HepG2 (cell line): ENCODE measurements around the gene GSTT2B. TPM values are rescaled to one million over a fixed set of nuclear protein-coding genes. Genes with fewer than 3 reads are reported as not detected.

Experiments
- ASH2L ChIP-seq: fragments of 300-600, 200-600 bp; sonication (generic); IDR thresholded peaks from 2 replicates; pipeline ENCODE4 v1.7.0; 2017; ENCODE audit warnings: low read depth, mild to moderate bottlenecking, moderate library complexity, mixed read lengths, low read length; ENCODE audit not compliant: insufficient read length
- BORCS8-MEF2B ChIP-seq: sonication (generic); formaldehyde crosslinking; IDR thresholded peaks from 2 replicates; pipeline ENCODE4 v1.8.0; 2022; ENCODE audit warnings: mild to moderate bottlenecking, missing genetic modification reagents
- CCDC6 ChIP-seq: sonication (generic); formaldehyde crosslinking; IDR thresholded peaks from 2 replicates; pipeline ENCODE4 v1.8.1; 2022; ENCODE audit warnings: mild to moderate bottlenecking, missing genetic modification reagents, moderate library complexity
- CEBPZ ChIP-seq: IDR thresholded peaks from 2 replicates; pipeline ENCODE4 v1.6.1; 2012; ENCODE audit warnings: low read length, improper control_type of control experiment
- KAT7 ChIP-seq: IDR thresholded peaks from 2 replicates; pipeline ENCODE4 v1.6.1; 2018; ENCODE audit warnings: borderline replicate concordance, missing compliant biosample characterization
- KAT8 ChIP-seq: IDR thresholded peaks from 2 replicates; pipeline ENCODE4 v1.6.1; 2016; ENCODE audit warnings: missing genetic modification reagents, missing compliant biosample characterization
- MATR3 ChIP-seq: sonication (generic); formaldehyde crosslinking; IDR thresholded peaks from 2 replicates; pipeline ENCODE4 v1.4.0; 2020; ENCODE audit warnings: missing genetic modification reagents
- NONO ChIP-seq, 2 experiments: fragments of 450-650 bp in 1 of 2; sonication (generic) in 1 of 2; formaldehyde crosslinking in 1 of 2; IDR thresholded peaks in 1 of 2; conservative IDR thresholded peaks in 1 of 2; 2 replicates each; pipeline versions ENCODE4 v1.6.1 to v1.8.0; 2017 to 2022; ENCODE audit warnings: mild to moderate bottlenecking in 1 of 2, missing genetic modification reagents in 1 of 2, moderate library complexity in 1 of 2
- RNF2 ChIP-seq: fragments of 450-650 bp; conservative IDR thresholded peaks from 2 replicates; pipeline ENCODE4 v1.6.1; 2016; ENCODE audit warnings: low read depth
- STAT6 ChIP-seq: sonication (generic); formaldehyde crosslinking; IDR thresholded peaks from 2 replicates; pipeline ENCODE4 v1.4.0; 2020; ENCODE audit warnings: missing genetic modification reagents, mild to moderate bottlenecking, borderline replicate concordance
- TCF7 ChIP-seq: sonication (generic); IDR thresholded peaks from 2 replicates; pipeline ENCODE4 v1.6.1; 2016; ENCODE audit warnings: antibody characterized with exemption, low read depth
- TSC22D2 ChIP-seq: sonication (generic); formaldehyde crosslinking; IDR thresholded peaks from 2 replicates; pipeline ENCODE4 v1.5.1; 2020; ENCODE audit warnings: missing genetic modification reagents, mild to moderate bottlenecking, borderline replicate concordance
- ZBTB10 ChIP-seq: sonication (generic); formaldehyde crosslinking; IDR thresholded peaks from 2 replicates; pipeline ENCODE4 v1.4.0; 2020; ENCODE audit warnings: missing genetic modification reagents, borderline replicate concordance
- ZFP36 ChIP-seq: fragments of 150-350 bp; IDR thresholded peaks from 2 replicates; pipeline ENCODE4 v1.6.1; 2018; ENCODE audit warnings: borderline replicate concordance, low read length, low read depth; ENCODE audit not compliant: partially characterized antibody
- ZFP37 ChIP-seq: sonication (generic); formaldehyde crosslinking; IDR thresholded peaks from 2 replicates; pipeline ENCODE4 v1.4.0; 2020; ENCODE audit warnings: missing genetic modification reagents, borderline replicate concordance
- ZMYM3 ChIP-seq: sonication (generic); formaldehyde crosslinking; IDR thresholded peaks from 2 replicates; pipeline ENCODE4 v1.5.1; 2020; ENCODE audit warnings: mild to moderate bottlenecking, missing genetic modification reagents
- ZNF564 ChIP-seq: sonication (generic); formaldehyde crosslinking; IDR thresholded peaks from 2 replicates; pipeline ENCODE4 v1.8.1; 2023; ENCODE audit warnings: mild to moderate bottlenecking, missing genetic modification reagents
- ZNF589 ChIP-seq: sonication (generic); formaldehyde crosslinking; conservative IDR thresholded peaks from 2 replicates; pipeline ENCODE4 v1.8.0; 2022; ENCODE audit warnings: mild to moderate bottlenecking, moderate library complexity, missing genetic modification reagents
- ZNF724P ChIP-seq: sonication (generic); formaldehyde crosslinking; IDR thresholded peaks from 2 replicates; pipeline ENCODE4 v1.8.0; 2022; ENCODE audit warnings: missing genetic modification reagents, borderline replicate concordance
- ZSCAN9 ChIP-seq: IDR thresholded peaks from 2 replicates; pipeline ENCODE4 v1.6.1; 2016; ENCODE audit warnings: borderline replicate concordance
- polyA plus RNA-seq, 8 experiments: library from polyadenylated mRNA; depleted of rRNA in 3 of 8; stranded (reverse) in 7 of 8; unstranded in 1 of 8; fragments of >200 nt; fragmentation: Illumina TruSeq in 4 of 8; extraction: Trizol in 4 of 8; gene quantifications; 2 replicates each; pipeline versions ENCODE4 v1.2.1 to v1.2.3, GENCODE V29; 2011 to 2016; ENCODE audit warnings: low read depth in 4 of 8, missing spikeins in 1 of 8, mixed read lengths in 1 of 8; ENCODE audit not compliant: insufficient read depth in 1 of 8
- total RNA-seq, 5 experiments: library from RNA; depleted of rRNA; stranded (reverse); fragments of >200 nt; fragmentation: Illumina TruSeq; extraction: Trizol; gene quantifications; 2 replicates each; pipeline ENCODE4 v1.2.3, GENCODE V29; 2016; ENCODE audit warnings: low read depth in 1 of 5

GSTT2B gene
- total and polyA plus RNA-seq, 2 of the 13 experiments (the other 11 are each of a cell fraction or from before 2014, with no cell fraction given) = 1.5 to 3.9 TPM

GRCh38 chr22:24008381-24009226 lies 47.6 kb upstream of the GSTT2B start (continued):
- TF ChIP-seq NONO (IDR thresholded peaks at IDR 0.05) = no peak
- TF ChIP-seq NONO (CRISPR knock-in tag; conservative IDR thresholded peaks at IDR 0.05) = 0 out of 2 replicates have a peak, but pooled peaks have one; percentile 13
- TF ChIP-seq MATR3 (CRISPR knock-in tag) = no peak
- TF ChIP-seq ZFP37 (CRISPR knock-in tag) = no peak
- TF ChIP-seq ZFP36 = no peak
- TF ChIP-seq ZNF589 (CRISPR knock-in tag) = 0 out of 2 replicates have a peak, but pooled peaks have one; percentile 26
- TF ChIP-seq ZMYM3 (CRISPR knock-in tag) = no peak
- peak; percentile 24; the same call in 1 of the 2 replicates for TF ChIP-seq ZNF564 (CRISPR knock-in tag)
- TF ChIP-seq ASH2L = peak; percentile 82
- peak; percentile 60; the same call in 1 of the 2 replicates for TF ChIP-seq KAT8
- TF ChIP-seq CEBPZ = no peak
- TF ChIP-seq TCF7 = peak; percentile 40; the same call in 1 of the 2 replicates
- no peak for TF ChIP-seq ZBTB10
- no peak for TF ChIP-seq TSC22D2 (CRISPR knock-in tag)
- no peak for TF ChIP-seq STAT6
- no peak for TF ChIP-seq RNF2
- no peak for TF ChIP-seq CCDC6
- peak; percentile 12; the same call in 1 of the 2 replicates for TF ChIP-seq ZSCAN9 (CRISPR knock-in tag)
- TF ChIP-seq BORCS8-MEF2B (CRISPR knock-in tag) = peak; percentile 5; the same call in 1 of the 2 replicates
- no peak for TF ChIP-seq KAT7 (CRISPR knock-in tag)
- TF ChIP-seq ZNF724P (CRISPR knock-in tag) = no peak
